Neural crest cell (in vitro differentiated cells): ENCODE data around the gene NELFB. TPM values are rescaled to one million over a fixed set of nuclear protein-coding genes. Genes with fewer than 3 reads are reported as not detected.
A peak's percentile ranks its signal among the peaks of the same experiment; 100 is the strongest.

ENCODE experiments used
- DNase-seq: peaks from one replicate; pipeline ENCODE4 v3.0.0; 2021; ENCODE audit warnings: low read depth, mixed read lengths, low spot score
- H3K27ac Mint-ChIP-seq: one replicate; pipeline ENCODE4 v1.8.0; 2021; ENCODE audit warnings: mild to moderate bottlenecking, mixed read lengths; ENCODE audit not compliant: unreplicated experiment
- H3K27me3 Mint-ChIP-seq: 2 replicates; pipeline ENCODE4 v1.8.0; 2021; ENCODE audit warnings: low read depth, mild to moderate bottlenecking, mixed read lengths
- H3K36me3 Mint-ChIP-seq: 2 replicates; pipeline ENCODE4 v1.8.0; 2021; ENCODE audit warnings: low read depth, mild to moderate bottlenecking, mixed read lengths
- H3K4me1 Mint-ChIP-seq: 2 replicates; pipeline ENCODE4 v1.8.0; 2021; ENCODE audit warnings: mixed read lengths
- H3K4me3 Mint-ChIP-seq: one replicate; pipeline ENCODE4 v1.8.0; 2021; ENCODE audit warnings: mild to moderate bottlenecking, mixed read lengths
- H3K9me3 Mint-ChIP-seq: 2 replicates; pipeline ENCODE4 v1.8.0; 2021; ENCODE audit warnings: mixed read lengths
- CTCF ChIP-seq: fragments of 200-600 bp; sonication (generic); conservative IDR thresholded peaks from 2 replicates; pipeline ENCODE4 v1.5.0; 2021; ENCODE audit warnings: antibody characterized with exemption, mild to moderate bottlenecking
- total RNA-seq: library from RNA; stranded (reverse); gene quantifications from 2 replicates; pipeline ENCODE4 v1.2.1, GENCODE V29; 2021

Gene NELFB
- total RNA-seq, 1 donor from 2014 or later = 79.0 TPM

- H3K36me3 Mint-ChIP-seq = no peaks in the 10 kb centered on the region
- H3K9me3 Mint-ChIP-seq = no peaks in the 10 kb centered on the region
- no peak overlapping the region for H3K27ac Mint-ChIP-seq
- peaks cover 2% of the 10 kb centered on the region for H3K27me3 Mint-ChIP-seq
- DNase-seq = no peak
- peaks cover 2% of the 10 kb centered on the region for H3K4me1 Mint-ChIP-seq
- no peak for TF ChIP-seq CTCF
- no peak overlapping the region for H3K4me3 Mint-ChIP-seq
Observed at GRCh38 chr9:137232510-137232909, 22.6 kb upstream of the NELFB start.

GRCh38 chr9:137233143-137233980 lies 21.8 kb upstream of the NELFB start:
- Mint-ChIP-seq H3K4me3 (no peak overlapping the region), H3K36me3 (no peaks in the 10 kb centered on the region)
- DNase-seq = no peak

GRCh38 chr9:137234055-137234697 lies 21.0 kb upstream of the NELFB start:
- no peaks in the 10 kb centered on the region for H3K9me3 Mint-ChIP-seq
- DNase-seq = no peak
- TF ChIP-seq CTCF = no peak
- H3K4me3 Mint-ChIP-seq = no peak overlapping the region
- no peaks in the 10 kb centered on the region for H3K36me3 Mint-ChIP-seq
- peaks cover 5% of the 10 kb centered on the region for H3K4me1 Mint-ChIP-seq
- no peak overlapping the region for H3K27ac Mint-ChIP-seq
- H3K27me3 Mint-ChIP-seq = no peaks in the 10 kb centered on the region

More at GRCh38 chr9:137233143-137233980, 21.8 kb upstream of the NELFB start:
- H3K4me1 Mint-ChIP-seq = no peaks in the 10 kb centered on the region
- no peaks in the 10 kb centered on the region for H3K27me3 Mint-ChIP-seq
- H3K27ac Mint-ChIP-seq = no peak overlapping the region
- TF ChIP-seq CTCF = no peak
- H3K9me3 Mint-ChIP-seq = no peaks in the 10 kb centered on the region

- Mint-ChIP-seq H3K4me3 (peak overlapping the region; percentile 69), H3K27ac (no peak overlapping the region), H3K9me3 (no peaks in the 10 kb centered on the region), H3K4me1 (peaks cover 6% of the 10 kb centered on the region), H3K27me3 (no peaks in the 10 kb centered on the region), H3K36me3 (no peaks in the 10 kb centered on the region)
- TF ChIP-seq CTCF = no peak
- DNase-seq = no peak
Observed at GRCh38 chr9:137234758-137235423, 20.2 kb upstream of the NELFB start.

- TF ChIP-seq CTCF = no peak
- Mint-ChIP-seq H3K4me1 (peaks cover 6% of the 10 kb centered on the region), H3K36me3 (no peaks in the 10 kb centered on the region), H3K9me3 (no peaks in the 10 kb centered on the region), H3K4me3 (peak overlapping the region; percentile 69), H3K27me3 (no peaks in the 10 kb centered on the region), H3K27ac (no peak overlapping the region)
- no peak for DNase-seq
Observed at GRCh38 chr9:137235424-137236237, 19.5 kb upstream of the NELFB start.
